Measurements from ENCODE around the gene APMAP.

- TF ChIP-seq RAD21 (CRISPR knock-in tag; IDR thresholded peaks at IDR 0.05) = no peak
- no peak for TF ChIP-seq POLR2A (IDR thresholded peaks at IDR 0.05; ENCODE audit: insufficient read depth in 1 of 2, low read depth in 2 of 2, low read length in 2 of 2)
Observed at GRCh38 chr20:24953621-24954133, 38.9 kb downstream of the APMAP start.

Data from HepG2 (cell line).